HG03196 (cell line): ENCODE results near the gene PRRC2C.
"Not testable (repeated sequence)": the region's sequence is repeated elsewhere in the genome, so short reads cannot be mapped to it uniquely, and the experiment has no call there.

ENCODE experiments used
- ATAC-seq: cut with Tn5 transposase; IDR thresholded peaks from one replicate; pipeline ENCODE4 v1.9.1; 2021; ENCODE audit not compliant: unreplicated experiment

Gene PRRC2C

DNA sequence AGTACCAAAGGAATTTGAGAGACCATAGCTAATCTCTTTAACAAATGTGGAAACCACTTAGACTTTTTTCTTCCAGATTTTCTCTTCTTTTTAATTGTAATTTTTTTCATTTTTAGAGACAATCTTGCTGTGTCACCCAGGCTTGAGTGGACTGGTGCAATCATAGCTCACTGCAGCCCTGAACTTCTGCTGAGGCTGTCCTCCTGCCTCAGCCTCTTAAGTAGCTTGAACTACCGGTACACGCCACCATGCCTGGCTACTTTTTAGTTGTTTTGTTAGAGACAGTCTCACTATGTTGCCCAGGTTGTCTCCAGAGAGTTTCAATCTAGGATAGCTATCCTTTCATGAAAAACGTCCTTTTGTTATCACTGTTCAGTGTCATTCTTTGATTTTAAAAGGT lies 15.0 kb downstream of the PRRC2C start:
- no peak for ATAC-seq

DNA sequence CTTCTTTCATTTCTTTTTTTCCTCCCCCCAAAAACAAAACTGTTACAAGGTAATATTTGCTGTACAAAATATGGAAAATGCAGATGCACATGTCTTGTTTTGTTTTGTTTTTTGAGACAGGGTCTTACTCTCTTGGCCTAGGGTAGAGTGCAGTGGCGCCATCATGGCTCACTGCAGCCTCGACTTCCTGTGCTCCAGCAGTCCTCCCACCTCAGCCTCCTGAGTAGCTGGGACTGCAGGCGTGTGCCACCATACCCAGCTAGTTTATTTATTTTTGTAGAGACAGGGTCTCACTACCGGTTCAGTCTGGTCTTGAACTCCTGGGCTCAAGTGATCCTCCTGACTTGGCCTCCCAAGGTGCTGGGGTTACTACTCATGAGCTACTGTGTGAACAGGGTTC lies 15.5 kb downstream of the PRRC2C start:
- no peak for ATAC-seq

GRCh38 chr1:171501305-171502024 lies 16.1 kb downstream of the PRRC2C start:
- peak; percentile 66 for ATAC-seq

GRCh38 chr1:171506525-171507304 lies 21.4 kb downstream of the PRRC2C start:
- no peak for ATAC-seq

DNA sequence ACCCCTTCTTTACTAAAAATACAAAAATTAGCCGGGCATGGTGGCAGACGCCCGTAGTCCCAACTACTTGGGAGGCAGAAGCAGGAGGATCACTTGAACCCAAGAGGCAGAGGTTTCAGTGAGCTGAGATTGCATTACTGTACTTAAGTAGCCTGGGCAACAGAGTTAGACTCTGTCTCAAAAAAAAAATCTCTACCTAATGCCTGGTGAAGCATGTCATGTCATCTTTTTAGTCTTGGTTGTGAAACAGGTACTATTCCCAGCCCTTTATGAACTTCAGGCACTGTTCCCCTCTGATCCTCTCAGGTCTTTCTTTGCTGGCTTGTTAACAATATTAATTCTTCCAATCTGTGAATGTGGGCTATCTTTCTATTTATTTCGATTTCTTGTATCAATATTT lies 22.1 kb downstream of the PRRC2C start:
- no peak for ATAC-seq

DNA sequence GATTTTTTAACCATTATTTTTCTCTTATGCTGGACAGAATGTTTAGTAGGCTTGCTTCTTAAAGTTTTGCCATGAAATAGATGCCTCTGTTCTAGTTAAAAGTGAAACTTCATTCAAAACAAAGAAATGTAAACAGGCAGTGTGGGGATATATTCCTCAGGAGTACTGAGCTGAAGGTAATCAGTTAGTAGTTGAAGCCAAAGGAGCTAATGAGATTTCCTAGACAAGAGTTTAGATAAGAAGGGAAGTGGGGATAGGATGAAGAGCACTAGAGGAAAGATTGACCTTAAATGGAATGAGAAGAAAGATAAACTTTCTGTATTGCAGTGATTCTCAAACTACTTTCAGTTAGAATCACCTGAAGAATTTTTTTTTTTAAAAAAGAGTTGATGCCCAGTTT lies 23.9 kb downstream of the PRRC2C start:
- ATAC-seq = no peak

- ATAC-seq = no peak
These were observed 28.4 kb downstream of the PRRC2C start for GRCh38 chr1:171513743-171514142.

DNA sequence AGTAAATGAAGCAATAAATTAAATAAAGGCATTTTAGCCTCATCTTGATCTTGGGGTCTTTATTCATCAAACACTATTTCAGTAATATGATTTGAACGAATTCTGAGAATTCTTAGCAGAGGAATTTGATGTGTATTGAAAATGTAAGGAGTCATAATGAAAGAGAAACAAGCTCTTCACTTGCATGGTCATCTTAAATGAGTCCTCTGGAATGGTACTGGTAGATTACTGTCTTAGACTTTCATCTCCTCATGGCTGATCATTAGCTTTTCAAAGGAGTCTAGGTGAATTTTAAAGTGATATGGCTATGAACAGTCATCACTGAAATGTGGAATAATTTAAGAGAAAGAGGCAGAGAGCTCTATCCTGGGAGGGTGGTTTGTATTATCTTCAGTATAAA lies 30.0 kb downstream of the PRRC2C start:
- no peak for ATAC-seq

DNA sequence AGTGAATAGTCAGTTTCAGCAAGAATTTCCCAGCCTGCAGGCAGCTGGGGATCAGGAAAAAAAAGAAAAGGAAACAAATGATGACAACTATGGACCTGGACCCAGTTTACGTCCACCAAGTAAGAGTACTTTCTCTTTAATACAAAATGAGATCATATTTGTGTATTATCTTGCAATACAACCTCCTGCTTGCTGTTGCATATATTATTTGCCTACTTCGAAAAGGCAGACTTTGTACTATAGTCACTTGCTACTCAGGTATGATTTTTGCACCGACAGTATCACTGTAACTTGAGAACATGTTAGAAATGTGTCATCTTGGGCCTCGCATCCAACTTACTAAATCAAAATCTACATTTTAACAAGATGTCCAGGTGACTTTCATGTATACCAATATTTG lies 30.4 kb downstream of the PRRC2C start:
- no peak for ATAC-seq

- ATAC-seq = no peak
These were observed 36.2 kb downstream of the PRRC2C start for GRCh38 chr1:171521567-171521966.

DNA sequence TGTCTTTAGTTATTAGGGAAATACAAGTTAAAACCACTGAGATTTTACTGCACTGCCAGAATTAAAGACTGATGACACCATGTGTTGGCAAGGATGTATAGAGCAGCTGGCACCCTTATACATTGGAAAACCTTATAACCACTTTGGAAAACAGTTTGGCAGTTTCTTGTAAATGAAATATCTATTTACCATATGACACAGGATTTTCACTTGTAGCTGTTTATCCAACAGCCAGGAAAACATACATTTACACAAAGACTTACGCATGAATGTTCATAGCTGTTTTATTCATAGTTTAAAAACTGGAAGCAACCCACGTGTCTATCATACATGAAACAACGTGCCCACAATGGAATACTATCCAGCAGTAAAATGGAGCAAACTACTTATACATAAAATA lies 45.3 kb downstream of the PRRC2C start:
- no peak for ATAC-seq

DNA sequence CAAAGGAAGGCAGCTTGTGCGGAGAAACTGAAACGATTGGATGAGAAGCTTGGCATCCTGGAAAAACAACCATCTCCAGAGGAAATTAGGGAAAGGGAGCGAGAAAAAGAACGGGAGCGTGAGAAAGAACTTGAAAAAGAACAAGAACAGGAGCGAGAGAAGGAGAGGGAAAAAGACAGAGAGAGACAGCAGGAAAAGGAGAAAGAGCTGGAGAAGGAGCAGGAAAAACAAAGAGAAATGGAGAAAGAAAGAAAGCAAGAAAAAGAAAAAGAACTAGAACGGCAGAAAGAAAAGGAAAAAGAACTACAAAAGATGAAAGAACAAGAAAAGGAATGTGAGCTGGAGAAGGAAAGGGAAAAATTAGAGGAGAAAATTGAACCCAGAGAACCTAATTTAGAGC lies 47.2 kb downstream of the PRRC2C start:
- ATAC-seq = no peak

DNA sequence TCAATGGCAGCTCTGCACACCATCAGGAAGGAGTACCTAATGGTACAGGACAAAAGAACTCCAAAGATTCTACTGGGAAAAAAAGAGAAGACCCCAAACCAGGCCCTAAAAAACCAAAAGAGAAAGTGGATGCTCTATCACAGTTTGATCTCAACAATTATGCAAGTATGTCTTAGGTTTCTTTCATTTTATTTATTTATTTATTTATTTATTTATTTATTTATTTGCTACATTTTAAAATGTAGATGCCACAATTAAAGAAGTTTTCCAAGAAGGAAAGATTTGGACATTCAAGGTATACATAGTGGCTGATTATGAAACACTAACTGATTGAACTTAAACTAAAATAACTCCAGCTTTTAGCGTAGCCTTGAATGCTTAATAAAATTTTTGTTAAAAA lies 60.2 kb downstream of the PRRC2C start:
- no peak for ATAC-seq

- ATAC-seq = no peak
These were observed 64.7 kb downstream of the PRRC2C start for GRCh38 chr1:171550050-171550449.

DNA sequence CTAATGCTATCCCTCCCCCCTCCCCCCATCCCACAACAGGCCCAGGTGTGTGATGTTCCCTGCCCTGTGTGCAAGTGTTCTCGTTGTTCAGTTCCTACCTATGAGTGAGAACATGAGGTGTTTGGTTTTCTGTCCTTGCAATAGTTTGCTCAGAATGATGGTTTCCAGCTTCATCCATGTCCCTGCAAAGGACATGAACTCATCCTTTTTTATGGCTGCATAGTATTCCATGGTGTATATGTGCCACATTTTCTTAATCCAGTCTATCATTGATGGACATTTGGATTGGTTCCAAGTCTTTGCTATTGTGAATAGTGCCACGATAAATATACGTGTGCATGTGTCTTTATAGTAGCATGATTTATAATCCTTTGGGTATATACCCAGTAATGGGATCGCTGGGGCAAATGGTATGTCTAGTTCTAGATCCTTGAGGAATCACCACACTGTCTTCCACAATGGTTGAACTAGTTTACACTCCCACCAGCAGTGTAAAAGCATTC lies 65.3 kb downstream of the PRRC2C start:
- ATAC-seq = not testable (repeated sequence)

- not testable (repeated sequence) for ATAC-seq
These were observed 68.6 kb downstream of the PRRC2C start for GRCh38 chr1:171553960-171554359.

- ATAC-seq = no peak
These were observed 78.3 kb downstream of the PRRC2C start for GRCh38 chr1:171563675-171564074.

- no peak for ATAC-seq
These were observed 81.1 kb downstream of the PRRC2C start for GRCh38 chr1:171566467-171566866.

- ATAC-seq = no peak
These were observed 85.0 kb downstream of the PRRC2C start for GRCh38 chr1:171570295-171570694.

- ATAC-seq = no peak
These were observed 90.8 kb downstream of the PRRC2C start for GRCh38 chr1:171576144-171576543.

GRCh38 chr1:171581226-171581625 lies 95.9 kb downstream of the PRRC2C start:
- ATAC-seq = no peak

- no peak for ATAC-seq
These were observed 96.4 kb downstream of the PRRC2C start for GRCh38 chr1:171581766-171582165.
